ENCODE measurements around the gene LONP2. TPM values are rescaled to one million over a fixed set of nuclear protein-coding genes. Genes with fewer than 3 reads are reported as not detected.

The LONP2 gene
- total RNA-seq, 2 experiments from 2014 or later = 50.3 to 51.6 TPM

GRCh38 chr16:48354877-48355855 is 111.1 kb downstream of the LONP2 start:
- Mint-ChIP-seq H3K4me3 (no peak overlapping the region), H3K27me3 (no peaks in the 10 kb centered on the region), H3K4me1 (ENCODE audit: low read depth) (peaks cover 20% of the 10 kb centered on the region), H3K27ac (peak overlapping the region; percentile 48), H3K9me3 (no peaks in the 10 kb centered on the region), H3K36me3 (ENCODE audit: low read depth) (peaks cover 26% of the 10 kb centered on the region)
- intact Hi-C loops (cut with micrococcal nuclease) = loop anchor here (10.0 kb wide), 1 partner anchor 180 kb away; no protein-coding TSS in a partner anchor
- ChIA-PET CTCF (interaction anchor here (0.6 to 3.0 kb wide), 15 partner anchors 9 to 277 kb away, joined by 3 to 26 read pairs (median 5); no protein-coding TSS in a partner anchor), POLR2A (interaction anchor here (0.5 to 3.6 kb wide), 6 partner anchors 10 to 267 kb away, joined by 3 to 28 read pairs (median 4); partner anchors contain the start of gene N4BP1)
- no peak for DNase-seq
- no peak for ATAC-seq
- no peak for TF ChIP-seq CTCF (IDR thresholded peaks at IDR 0.05)

- ChIA-PET POLR2A (interaction anchor here (0.5 to 3.6 kb wide), 4 partner anchors 8 to 430 kb away, joined by 3 to 28 read pairs (median 3); no protein-coding TSS in a partner anchor), CTCF (interaction anchor here (1.3 to 3.0 kb wide), 4 partner anchors 7 to 273 kb away, joined by 3 to 26 read pairs (median 10); no protein-coding TSS in a partner anchor)
- no peak for TF ChIP-seq CTCF (IDR thresholded peaks at IDR 0.05)
- DNase-seq = no peak
- Mint-ChIP-seq H3K27me3 (no peaks in the 10 kb centered on the region), H3K9me3 (no peaks in the 10 kb centered on the region), H3K36me3 (ENCODE audit: low read depth) (peaks cover 28% of the 10 kb centered on the region), H3K4me3 (no peak overlapping the region), H3K27ac (peak overlapping the region; percentile 16), H3K4me1 (ENCODE audit: low read depth) (peaks cover 17% of the 10 kb centered on the region)
- ATAC-seq = no peak
- intact Hi-C loops (cut with micrococcal nuclease) = loop anchor here (10.0 kb wide), 1 partner anchor 178 kb away; no protein-coding TSS in a partner anchor
Measured at GRCh38 chr16:48356633-48357376, 112.7 kb downstream of the LONP2 start.

DNA sequence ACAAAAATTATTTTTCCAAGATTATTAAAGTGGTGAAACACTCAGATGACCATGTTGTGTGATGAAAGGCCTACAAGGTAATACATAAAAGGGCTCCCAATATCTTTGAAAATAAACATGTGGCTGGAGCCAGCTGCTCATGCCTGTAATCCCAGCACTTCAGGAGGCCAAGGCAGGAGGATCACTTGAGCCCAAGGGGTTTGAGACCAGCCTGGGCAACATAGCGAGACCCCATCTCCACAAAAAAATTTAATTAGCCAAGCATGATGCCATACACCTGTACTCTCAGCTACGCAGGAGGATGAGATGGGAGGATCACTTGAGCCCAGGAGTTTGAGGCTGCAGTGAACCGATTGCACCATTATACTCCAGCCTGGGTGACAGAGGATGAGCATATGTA is 114.3 kb downstream of the LONP2 start:
- H3K4me3 Mint-ChIP-seq = no peak overlapping the region

DNA sequence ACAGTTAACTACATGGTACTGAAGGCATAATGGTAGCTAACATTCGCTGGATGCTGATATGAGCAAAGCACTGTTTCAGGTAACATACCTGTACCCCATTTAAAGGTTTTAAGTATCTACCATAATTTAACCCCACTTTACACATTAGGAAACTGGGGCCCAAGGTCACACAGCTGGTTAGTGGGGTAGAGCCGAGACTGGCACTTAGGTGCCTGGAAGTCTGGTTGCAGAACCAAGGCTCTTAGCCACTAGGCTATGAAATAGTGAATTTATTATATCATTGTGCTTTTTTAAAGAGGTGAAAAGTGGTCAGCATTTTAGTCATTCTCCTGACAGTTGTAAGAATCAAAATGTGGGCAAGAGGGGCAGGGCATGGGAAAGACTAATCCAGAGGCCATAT is 115.9 kb downstream of the LONP2 start:
- Mint-ChIP-seq H3K9me3 (no peaks in the 10 kb centered on the region), H3K27ac (no peak overlapping the region), H3K4me1 (ENCODE audit: low read depth) (peaks cover 17% of the 10 kb centered on the region), H3K36me3 (ENCODE audit: low read depth) (peaks cover 17% of the 10 kb centered on the region), H3K4me3 (no peak overlapping the region), H3K27me3 (no peaks in the 10 kb centered on the region)
- DNase-seq (no peak), ATAC-seq (no peak)
- POLR2A ChIA-PET = interaction anchor here (1.0 to 1.4 kb wide), 3 partner anchors 20 to 264 kb away, joined by 3 to 4 read pairs (median 3); no protein-coding TSS in a partner anchor
- intact Hi-C loops (cut with micrococcal nuclease) = loop anchor here (10.0 kb wide), 1 partner anchor 175 kb away; no protein-coding TSS in a partner anchor
- CTCF ChIA-PET = interaction anchor here (1.1 to 3.5 kb wide), 3 partner anchors 12 to 270 kb away, joined by 3 to 26 read pairs (median 4); no protein-coding TSS in a partner anchor
- TF ChIP-seq CTCF (IDR thresholded peaks at IDR 0.05) = no peak

More for the DNA sequence above, 114.3 kb downstream of the LONP2 start:
- ChIA-PET POLR2A (no interaction called here), CTCF (no interaction called here)
- H3K27ac Mint-ChIP-seq = no peak overlapping the region
- intact Hi-C loops (cut with micrococcal nuclease) = loop anchor here (10.0 kb wide), 1 partner anchor 176 kb away; no protein-coding TSS in a partner anchor
- TF ChIP-seq CTCF (IDR thresholded peaks at IDR 0.05) = no peak
- H3K9me3 Mint-ChIP-seq = no peaks in the 10 kb centered on the region
- no peaks in the 10 kb centered on the region for H3K27me3 Mint-ChIP-seq
- ATAC-seq (no peak), DNase-seq (no peak)
- peaks cover 17% of the 10 kb centered on the region for H3K4me1 Mint-ChIP-seq (ENCODE audit: low read depth)
- H3K36me3 Mint-ChIP-seq (ENCODE audit: low read depth) = peaks cover 29% of the 10 kb centered on the region

Measured in activated CD8-positive, alpha-beta T cell treated with anti-CD3 and anti-CD28 coated beads for 36 hours (primary cell).